ENCODE measurements around the gene FBF1.
A peak's percentile ranks its signal among the peaks of the same experiment; 100 is the strongest.

Gene FBF1

GRCh38 chr17:75945211-75945610, 4.4 kb upstream of the FBF1 start:
- no peak for DNase-seq

GRCh38 chr17:75943491-75943890, 2.6 kb upstream of the FBF1 start:
- no peak for DNase-seq

DNA sequence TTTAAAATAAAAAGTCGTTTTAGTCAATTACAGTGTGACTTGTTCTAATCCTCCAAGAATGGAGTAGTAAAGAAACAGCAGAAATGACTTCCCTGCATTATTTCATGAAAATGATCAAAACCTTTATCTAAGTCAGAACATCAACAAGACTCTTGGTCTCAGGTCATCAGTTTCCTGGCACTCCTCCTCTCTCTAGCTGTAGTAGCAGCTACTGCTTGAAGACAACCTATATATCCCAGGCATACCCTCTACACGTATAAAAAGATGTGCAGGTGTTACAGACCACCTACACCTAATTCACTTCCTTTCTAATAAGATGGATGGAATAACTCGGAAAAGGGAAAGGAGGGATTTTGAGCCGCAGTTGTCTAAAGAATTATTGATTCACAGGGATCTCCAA, 1.6 kb upstream of the FBF1 start:
- DNase-seq: no peak

DNA sequence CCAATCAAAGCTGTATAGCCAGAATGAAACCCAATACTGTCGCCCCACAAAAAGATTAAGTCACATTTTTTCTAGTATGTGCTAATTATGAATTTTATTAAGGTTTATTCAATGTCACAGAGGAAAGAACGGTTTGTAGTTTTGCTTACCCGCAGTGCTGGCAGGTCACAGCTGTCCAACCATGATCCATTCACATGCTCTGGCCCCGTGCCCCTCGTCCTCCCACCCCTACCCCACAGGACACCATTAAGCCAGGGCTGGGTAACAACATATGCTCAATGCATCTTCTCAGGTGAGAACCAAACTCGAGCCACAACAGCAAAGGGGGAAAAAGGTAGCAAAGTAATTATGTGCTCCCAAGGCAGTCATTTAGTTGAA, 589 bp upstream of the FBF1 start:
- DNase-seq: no peak

- DNase-seq: no peak
Observed at GRCh38 chr17:75937652-75938051, 3.2 kb downstream of the FBF1 start.

GRCh38 chr17:75933808-75934207, 7.0 kb downstream of the FBF1 start:
- no peak for DNase-seq

DNA sequence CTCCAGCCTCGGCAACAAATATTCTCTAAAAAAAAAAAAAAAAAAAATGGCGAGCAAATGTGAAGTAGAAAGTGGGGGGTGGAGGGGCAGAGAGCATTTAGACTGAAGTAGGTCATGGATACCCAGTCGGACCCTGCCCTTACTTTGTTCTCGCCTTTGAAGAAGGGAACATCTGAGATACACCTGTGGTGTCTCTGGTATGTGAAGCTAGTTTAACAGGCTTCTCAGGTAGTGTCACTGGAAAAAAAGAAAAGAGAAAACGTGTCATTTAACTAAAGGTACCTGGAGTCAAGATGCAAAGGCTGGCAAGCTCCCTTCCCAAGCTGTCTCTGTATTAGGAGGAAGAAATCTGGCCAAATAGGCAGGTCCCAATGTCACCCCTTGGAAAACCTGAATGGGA, 8.0 kb downstream of the FBF1 start:
- DNase-seq: no peak

- no peak for DNase-seq
Observed at GRCh38 chr17:75931062-75931461, 9.8 kb downstream of the FBF1 start.

GRCh38 chr17:75927286-75927922, 13.4 kb downstream of the FBF1 start:
- DNase-seq: peak; percentile 78

GRCh38 chr17:75926456-75926855, 14.4 kb downstream of the FBF1 start:
- DNase-seq: no peak

DNA sequence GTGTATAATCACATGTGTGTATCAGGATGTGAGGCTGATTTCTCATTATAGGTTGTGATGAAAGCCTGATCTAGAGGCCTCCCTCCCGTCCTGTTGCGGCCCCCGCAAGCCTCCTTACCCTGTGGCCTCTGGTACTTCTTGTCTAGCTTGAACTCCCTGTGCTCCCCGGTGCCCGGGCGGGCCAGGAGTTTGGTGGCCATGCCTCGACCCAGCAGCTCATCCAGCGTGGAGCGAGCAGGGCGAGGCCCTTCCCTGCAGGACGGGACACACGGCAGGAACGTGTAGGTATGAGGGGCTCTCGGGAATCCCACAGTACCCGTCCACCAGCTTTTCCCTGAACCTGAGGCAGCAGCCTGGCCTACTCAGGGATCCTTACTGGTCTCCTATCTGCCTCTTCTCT, 14.9 kb downstream of the FBF1 start:
- DNase-seq: no peak

- no peak for DNase-seq
Observed at GRCh38 chr17:75925103-75925502, 15.7 kb downstream of the FBF1 start.

DNA sequence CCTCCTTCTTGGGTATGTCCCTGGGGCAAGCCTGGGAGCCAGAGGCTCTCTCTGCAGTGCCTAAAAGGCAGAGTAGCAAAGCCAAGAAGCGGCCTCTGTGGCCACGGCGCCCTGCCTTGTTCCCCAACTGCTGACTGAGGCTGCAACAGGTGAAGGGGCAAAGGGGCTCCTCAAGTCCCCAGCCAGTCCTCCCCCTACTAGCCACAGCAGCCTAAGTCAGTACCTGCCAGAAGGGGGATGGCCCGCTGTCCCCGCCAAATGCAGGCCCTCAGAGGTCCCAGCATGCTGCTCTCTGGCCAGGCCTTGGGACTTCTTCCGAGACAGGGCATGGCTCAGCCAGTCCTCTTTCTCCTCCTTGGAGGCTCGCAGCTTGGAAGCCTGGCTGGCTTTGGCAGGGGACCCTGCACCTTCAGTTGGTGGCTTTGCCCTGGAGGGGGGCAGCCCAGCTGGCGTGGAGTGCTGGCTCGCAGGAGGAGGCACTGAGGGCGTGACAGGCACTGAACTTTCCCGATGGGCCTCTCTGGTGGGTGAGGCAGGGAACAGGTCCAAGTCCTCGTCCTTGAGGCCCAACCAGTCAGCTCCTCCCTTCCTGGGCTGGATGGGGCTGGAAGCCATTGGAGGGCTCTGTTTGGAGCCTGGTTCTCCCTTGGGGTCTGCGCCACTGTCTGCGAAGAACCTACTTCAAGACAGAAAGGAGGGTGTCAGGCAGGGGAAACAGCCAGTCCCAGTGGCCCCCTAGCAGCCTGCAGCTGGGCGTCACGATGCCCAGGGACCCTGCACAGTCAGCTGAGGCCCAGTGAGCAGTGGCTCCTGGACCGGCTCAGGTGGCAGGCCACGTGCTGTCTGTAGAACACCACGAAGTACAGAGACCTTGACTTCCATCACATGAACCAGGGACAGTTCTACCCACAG, 17.6 kb downstream of the FBF1 start:
- no peak for DNase-seq

DNA sequence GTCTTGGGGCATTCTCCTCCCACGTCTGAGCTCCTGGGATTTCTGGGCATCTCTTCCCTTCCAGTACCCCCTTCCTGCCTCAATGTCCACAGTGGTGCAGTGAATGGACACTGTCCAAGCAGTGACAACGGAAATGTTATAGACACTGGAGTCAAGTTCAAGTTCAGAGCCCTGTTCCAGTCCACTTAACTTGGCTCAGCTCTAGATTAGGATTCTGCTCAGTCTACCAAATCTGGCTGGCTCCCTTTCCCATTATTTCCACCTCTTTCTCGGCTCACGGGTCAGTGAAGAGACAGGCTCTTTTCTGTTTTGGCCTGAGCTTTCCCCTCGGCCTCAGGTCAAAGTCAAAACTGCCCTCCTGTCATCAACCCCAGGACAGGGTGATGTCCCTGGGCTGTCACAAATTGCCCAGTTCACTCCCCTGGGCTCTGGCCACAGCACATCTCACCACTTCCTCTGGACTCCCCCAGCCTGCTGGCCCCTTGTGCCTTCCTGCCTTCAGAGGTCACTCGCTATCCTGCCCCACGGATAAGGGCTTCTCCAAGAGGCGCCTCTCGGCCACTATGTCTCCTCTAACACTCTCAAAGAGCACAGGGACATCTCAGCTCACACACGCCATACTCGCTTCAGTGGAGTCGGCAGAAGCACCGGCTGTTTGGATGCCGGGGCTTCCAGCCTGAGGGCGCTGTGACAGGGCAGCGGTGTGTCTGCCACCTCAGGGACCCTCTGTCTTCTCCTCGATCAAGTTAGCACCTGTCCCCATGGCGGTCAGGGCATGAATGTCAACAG, 18.5 kb downstream of the FBF1 start:
- DNase-seq: no peak

GRCh38 chr17:75921596-75921995, 19.2 kb downstream of the FBF1 start:
- no peak for DNase-seq

- no peak for DNase-seq
Observed at GRCh38 chr17:75920045-75920560, 20.7 kb downstream of the FBF1 start.

- DNase-seq: no peak
Observed at GRCh38 chr17:75919611-75920010, 21.2 kb downstream of the FBF1 start.

DNA sequence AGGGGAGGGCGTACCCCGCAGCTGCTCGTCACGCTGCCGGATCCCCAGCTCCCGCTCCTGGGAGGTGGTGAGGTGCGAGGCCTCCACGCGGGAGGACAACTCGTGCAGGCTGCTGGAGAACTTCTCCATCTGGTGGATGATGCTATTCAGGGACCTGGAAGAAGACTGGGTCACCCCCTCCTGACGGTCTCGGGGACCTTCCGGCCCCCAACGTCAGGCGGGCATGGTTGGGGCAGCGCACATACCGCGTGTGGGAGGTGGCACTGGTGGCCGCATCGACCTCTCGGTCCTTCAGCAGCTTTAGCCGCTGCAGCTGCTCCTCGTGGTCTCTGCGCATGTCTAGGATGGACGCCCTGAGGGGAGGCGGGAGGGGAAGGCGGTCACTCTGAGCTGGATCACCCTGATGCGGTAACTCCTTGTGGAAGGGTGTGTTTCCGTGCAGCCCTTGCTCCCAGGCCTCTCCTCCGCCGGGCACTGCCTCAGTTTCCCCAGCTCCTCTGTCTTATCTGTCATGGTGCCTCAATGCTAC, 22.9 kb downstream of the FBF1 start:
- DNase-seq: no peak

GRCh38 chr17:75917141-75917916, 23.5 kb downstream of the FBF1 start:
- no peak for DNase-seq

- DNase-seq: peak; percentile 34
Observed at GRCh38 chr17:75915268-75915667, 25.6 kb downstream of the FBF1 start.

GRCh38 chr17:75914643-75915267, 26.1 kb downstream of the FBF1 start:
- DNase-seq: peak; percentile 82
